HL-60 (cell line): Measurements from ENCODE around the gene PKD1L1.

Experiments used
- DNase-seq, 2 experiments: peaks; one replicate each; pipeline ENCODE4 v3.0.0-alpha.2; 2010 to 2020; ENCODE audit warnings: low read depth in 1 of 2, low spot score in 1 of 2
- H3K27ac ChIP-seq: fragments of 250-450 bp; sonication (Bioruptor Pico); replicated peaks from 2 replicates; pipeline ENCODE4 v1.5.1; 2020; ENCODE audit warnings: mild to moderate bottlenecking, moderate library complexity
- H3K27me3 ChIP-seq: fragments of 250-450 bp; sonication (Bioruptor Pico); 2 replicates; pipeline ENCODE4 v1.5.1; 2021; ENCODE audit warnings: mild to moderate bottlenecking, moderate library complexity; ENCODE audit not compliant: insufficient read depth, poor library complexity, severe bottlenecking
- H3K4me3 ChIP-seq: replicated peaks from 2 replicates; pipeline ENCODE4 v1.5.1; 2011; ENCODE audit warnings: mild to moderate bottlenecking, control low read depth, low read length; ENCODE audit not compliant: insufficient read depth
- CTCF ChIP-seq: IDR thresholded peaks from one replicate; pipeline ENCODE4 v1.5.1; 2011; ENCODE audit warnings: low read length, control low read depth, inconsistent platforms; ENCODE audit not compliant: insufficient read depth
- GABPA ChIP-seq: IDR thresholded peaks from 2 replicates; pipeline ENCODE4 v1.6.1; 2012; ENCODE audit warnings: low read depth
- POLR2AphosphoS5 ChIP-seq: IDR thresholded peaks from 2 replicates; pipeline ENCODE4 v1.6.1; 2012; ENCODE audit warnings: low read depth
- SPI1 ChIP-seq: IDR thresholded peaks from 2 replicates; pipeline ENCODE4 v1.6.1; 2012; ENCODE audit warnings: low read depth, mild to moderate bottlenecking, borderline replicate concordance
- TF ChIP-seq, protein P1 (sequence below): IDR thresholded peaks from 2 replicates; pipeline ENCODE4 v1.6.1; 2012; ENCODE audit warnings: low read depth; ENCODE audit not compliant: insufficient replicate concordance

The PKD1L1 gene

GRCh38 chr7:47814905-47815613 lies 133.2 kb downstream of the PKD1L1 start:
- no peak for DNase-seq
- TF ChIP-seq, protein P1, sequence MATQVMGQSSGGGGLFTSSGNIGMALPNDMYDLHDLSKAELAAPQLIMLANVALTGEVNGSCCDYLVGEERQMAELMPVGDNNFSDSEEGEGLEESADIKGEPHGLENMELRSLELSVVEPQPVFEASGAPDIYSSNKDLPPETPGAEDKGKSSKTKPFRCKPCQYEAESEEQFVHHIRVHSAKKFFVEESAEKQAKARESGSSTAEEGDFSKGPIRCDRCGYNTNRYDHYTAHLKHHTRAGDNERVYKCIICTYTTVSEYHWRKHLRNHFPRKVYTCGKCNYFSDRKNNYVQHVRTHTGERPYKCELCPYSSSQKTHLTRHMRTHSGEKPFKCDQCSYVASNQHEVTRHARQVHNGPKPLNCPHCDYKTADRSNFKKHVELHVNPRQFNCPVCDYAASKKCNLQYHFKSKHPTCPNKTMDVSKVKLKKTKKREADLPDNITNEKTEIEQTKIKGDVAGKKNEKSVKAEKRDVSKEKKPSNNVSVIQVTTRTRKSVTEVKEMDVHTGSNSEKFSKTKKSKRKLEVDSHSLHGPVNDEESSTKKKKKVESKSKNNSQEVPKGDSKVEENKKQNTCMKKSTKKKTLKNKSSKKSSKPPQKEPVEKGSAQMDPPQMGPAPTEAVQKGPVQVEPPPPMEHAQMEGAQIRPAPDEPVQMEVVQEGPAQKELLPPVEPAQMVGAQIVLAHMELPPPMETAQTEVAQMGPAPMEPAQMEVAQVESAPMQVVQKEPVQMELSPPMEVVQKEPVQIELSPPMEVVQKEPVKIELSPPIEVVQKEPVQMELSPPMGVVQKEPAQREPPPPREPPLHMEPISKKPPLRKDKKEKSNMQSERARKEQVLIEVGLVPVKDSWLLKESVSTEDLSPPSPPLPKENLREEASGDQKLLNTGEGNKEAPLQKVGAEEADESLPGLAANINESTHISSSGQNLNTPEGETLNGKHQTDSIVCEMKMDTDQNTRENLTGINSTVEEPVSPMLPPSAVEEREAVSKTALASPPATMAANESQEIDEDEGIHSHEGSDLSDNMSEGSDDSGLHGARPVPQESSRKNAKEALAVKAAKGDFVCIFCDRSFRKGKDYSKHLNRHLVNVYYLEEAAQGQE = no peak
- TF ChIP-seq GABPA (no peak), SPI1 (no peak), POLR2AphosphoS5 (no peak), CTCF (no peak)

GRCh38 chr7:47813620-47814260 lies 134.5 kb downstream of the PKD1L1 start:
- no peak overlapping the region for H3K4me3 ChIP-seq
- H3K27ac ChIP-seq = no peak overlapping the region
- no peaks in the 10 kb centered on the region for H3K27me3 ChIP-seq
- no peak for DNase-seq
- TF ChIP-seq POLR2AphosphoS5 = no peak
- TF ChIP-seq, protein P1 = no peak

More at GRCh38 chr7:47814905-47815613, 133.2 kb downstream of the PKD1L1 start:
- Histone ChIP-seq H3K27ac (no peak overlapping the region), H3K4me3 (no peak overlapping the region), H3K27me3 (no peaks in the 10 kb centered on the region)

- H3K27me3 ChIP-seq = no peaks in the 10 kb centered on the region
- DNase-seq = no peak
- no peak overlapping the region for H3K4me3 ChIP-seq
- TF ChIP-seq GABPA = no peak
- TF ChIP-seq CTCF = no peak
- TF ChIP-seq, protein P1 = no peak
- no peak for TF ChIP-seq SPI1
- TF ChIP-seq POLR2AphosphoS5 = no peak
- H3K27ac ChIP-seq = no peak overlapping the region
Observed at GRCh38 chr7:47812429-47813136, 135.7 kb downstream of the PKD1L1 start.
